ENCODE results near the gene SIGLEC9.

GRCh38 chr19:51116736-51117286, 7.9 kb upstream of the SIGLEC9 start:
- TF ChIP-seq CTCF (conservative IDR thresholded peaks at IDR 0.05; ENCODE audit: low read length) (no peak), EZH2phosphoT487 (IDR thresholded peaks at IDR 0.05; ENCODE audit: borderline replicate concordance) (no peak)
